Endothelial cell of umbilical vein (primary cell): ENCODE results near the gene HMG20A. TPM values are rescaled to one million over a fixed set of nuclear protein-coding genes. Genes with fewer than 3 reads are reported as not detected.

Source experiments
- BruUV-seq: library from RNA; stranded (reverse); fragments of 400-500 nt; replicated peaks from 2 replicates; lab custom pipeline; 2021; lab: Mats Ljungman, UMichigan
- CTCF ChIA-PET: fragments of 300-600, 350-600 bp; sonication (Branson Sonifier 250); formaldehyde crosslinking; loops from one replicate; lab custom pipeline; 2021; ENCODE audit warnings: antibody characterized with exemption, inconsistent platforms; lab: Charles Lee
- POLR2A ChIA-PET: fragments of 300-600, 350-600 bp; sonication (Branson Sonifier 250); formaldehyde crosslinking; loops from one replicate; lab custom pipeline; 2021; ENCODE audit warnings: antibody characterized with exemption, inconsistent platforms; lab: Charles Lee
- DNase-seq: peaks from one replicate; pipeline ENCODE4 v3.0.0-alpha.2; 2011; ENCODE audit warnings: low read depth, low spot score
- FAIRE-seq: peaks from 2 replicates; lab custom pipeline; 2011; peaks lifted over from hg19 to GRCh38; lab: Jason Lieb, UNC
- H2AFZ ChIP-seq: 2 replicates; pipeline ENCODE4 v1.6.0; 2012; ENCODE audit warnings: low read depth, low read length, control low read depth, inconsistent platforms
- H3K27ac ChIP-seq: 2 replicates; pipeline ENCODE4 v1.5.1; 2011; ENCODE audit warnings: low read depth, mild to moderate bottlenecking, control low read depth, low read length, moderate library complexity; ENCODE audit not compliant: insufficient read depth
- H3K27me3 ChIP-seq, 2 experiments: 2 replicates each; pipeline versions ENCODE4 v1.6.0 to v1.6.1; 2011; ENCODE audit warnings: low read length in 2 of 2, mixed read lengths in 1 of 2; ENCODE audit not compliant: control insufficient read depth in 2 of 2, insufficient read depth in 2 of 2
- H3K36me3 ChIP-seq, 2 experiments: 2 replicates in 1 of 2; 3 replicates in 1 of 2; pipeline ENCODE4 v1.5.1; 2011; ENCODE audit warnings: low read length in 2 of 2, mild to moderate bottlenecking in 1 of 2, moderate library complexity in 1 of 2; ENCODE audit not compliant: control insufficient read depth in 2 of 2, insufficient read depth in 2 of 2; ENCODE audit errors: extremely low read depth in 1 of 2
- H3K4me1 ChIP-seq: 3 replicates; pipeline ENCODE4 v1.5.1; 2011; ENCODE audit warnings: mild to moderate bottlenecking, low read length; ENCODE audit not compliant: control insufficient read depth, insufficient read depth; ENCODE audit errors: extremely low read depth
- H3K4me2 ChIP-seq: 2 replicates; pipeline ENCODE4 v1.6.1; 2011; ENCODE audit warnings: low read length, control low read depth, mixed read lengths; ENCODE audit not compliant: insufficient read depth
- H3K4me3 ChIP-seq, 3 experiments: fragments of 200-600 bp in 1 of 3; sonication (generic), shearing (Covaris generic) in 1 of 3; replicated peaks in 1 of 3; 2 replicates each; pipeline ENCODE4 v1.5.1; 2011 to 2016; ENCODE audit warnings: control low read depth in 3 of 3, low read length in 3 of 3, mild to moderate bottlenecking in 2 of 3, inconsistent platforms in 1 of 3, low read depth in 1 of 3, moderate library complexity in 1 of 3; ENCODE audit not compliant: insufficient read depth in 1 of 3
- H3K79me2 ChIP-seq: 2 replicates; pipeline ENCODE4 v1.6.0; 2012; ENCODE audit warnings: low read length, inconsistent platforms; ENCODE audit not compliant: control insufficient read depth, insufficient read depth
- H3K9ac ChIP-seq: replicated peaks from 2 replicates; pipeline ENCODE3; 2011; ENCODE audit warnings: low read length, control low read depth; ENCODE audit not compliant: insufficient read depth; ENCODE audit errors: extremely low read depth
- H3K9me1 ChIP-seq: replicated peaks from 3 replicates; pipeline ENCODE4 v1.6.0; 2011; ENCODE audit warnings: mild to moderate bottlenecking, low read length; ENCODE audit not compliant: control insufficient read depth, insufficient read depth; ENCODE audit errors: extremely low read depth
- H3K9me3 ChIP-seq: replicated peaks from 2 replicates; pipeline ENCODE4 v1.5.1; 2012; ENCODE audit warnings: low read length, inconsistent platforms; ENCODE audit not compliant: control insufficient read depth, insufficient read depth
- H4K20me1 ChIP-seq: replicated peaks from 2 replicates; pipeline ENCODE3; 2011; ENCODE audit warnings: mild to moderate bottlenecking, low read length; ENCODE audit not compliant: control insufficient read depth, insufficient read depth; ENCODE audit errors: extremely low read depth
- CTCF ChIP-seq, 2 donors: IDR thresholded peaks; 1 replicate in 1 of 2; 2 replicates in 1 of 2; pipeline ENCODE4 v1.5.1; 2011; ENCODE audit warnings: low read length in 2 of 2, mild to moderate bottlenecking in 2 of 2, moderate library complexity in 2 of 2, control low read depth in 1 of 2, inconsistent platforms in 1 of 2, low read depth in 1 of 2; ENCODE audit not compliant: insufficient read depth in 1 of 2; ENCODE audit errors: extremely low read depth in 1 of 2
- FOS ChIP-seq: IDR thresholded peaks from 2 replicates; pipeline ENCODE4 v1.6.1; 2011; ENCODE audit warnings: mild to moderate bottlenecking, low read length, moderate library complexity, borderline replicate concordance; ENCODE audit not compliant: insufficient read depth
- JUN ChIP-seq: IDR thresholded peaks from 2 replicates; pipeline ENCODE4 v1.6.1; 2011; ENCODE audit warnings: borderline replicate concordance, low read depth; ENCODE audit not compliant: insufficient read length, insufficient read depth
- POLR2A ChIP-seq: IDR thresholded peaks from 2 replicates; pipeline ENCODE4 v1.6.1; 2012; ENCODE audit warnings: low read depth, mild to moderate bottlenecking, control low read depth, low read length
- POLR2AphosphoS5 ChIP-seq: IDR thresholded peaks from 2 replicates; pipeline ENCODE4 v1.6.1; 2012; ENCODE audit warnings: low read depth, mild to moderate bottlenecking, control low read depth, low read length, moderate library complexity; ENCODE audit not compliant: insufficient read depth
- dilution Hi-C: fragments of 300-500 bp; cut with MboI; formaldehyde crosslinking; loops from one replicate; pipeline ENCODE4 v1.15.0; 2019; ENCODE audit warnings: low sequenced_read_pairs; ENCODE audit not compliant: extremely low pct_ligation_motif_present
- intact Hi-C: fragments of 100-400 bp; cut with micrococcal nuclease; formaldehyde crosslinking; loops from one replicate; pipeline ENCODE4 v1.10.0; 2022
- polyA plus RNA-seq, 4 experiments: library from polyadenylated mRNA; depleted of rRNA in 3 of 4; stranded (reverse) in 3 of 4; unstranded in 1 of 4; fragments of >200 nt; gene quantifications; 2 replicates each; pipeline versions ENCODE4 v1.2.1 to v1.2.3, GENCODE V29; 2011 to 2012; ENCODE audit warnings: missing spikeins in 1 of 4
- total RNA-seq: library from RNA; stranded (reverse); gene quantifications from 2 replicates; pipeline ENCODE4 v1.2.3, GENCODE V29; 2021

The HMG20A gene
- total and polyA plus RNA-seq, 2 donors (not counting 3 experiments of a cell fraction or from before 2014, with no cell fraction given): 35.8 to 44.0 TPM

GRCh38 chr15:77468896-77469295, 48.2 kb downstream of the HMG20A start:
- Histone ChIP-seq H3K27me3 (no peaks in the 10 kb centered on the region), H3K9ac (no peak overlapping the region), H3K27ac (no peak overlapping the region), H4K20me1 (no peaks in the 10 kb centered on the region), H2AFZ (no peak overlapping the region), H3K4me2 (no peak overlapping the region), H3K4me1 (peaks cover 3% of the 10 kb centered on the region), H3K4me3 (no peak overlapping the region), H3K79me2 (no peaks in the 10 kb centered on the region), H3K9me3 (no peaks in the 10 kb centered on the region), H3K9me1 (no peaks in the 10 kb centered on the region), H3K36me3 (peaks cover 2 to 3% of the 10 kb centered on the region in 2 experiments)
- FAIRE-seq: no peak
- ChIA-PET CTCF (no interaction called here), POLR2A (no interaction called here)
- dilution Hi-C loops: no loop called here
- BruUV-seq: no TSS peak
- DNase-seq: no peak
- TF ChIP-seq FOS (no peak), CTCF (IDR thresholded peaks at IDR 0.05; ENCODE audit: extremely low read depth in 1 of 2, insufficient read depth in 1 of 2, low read depth in 1 of 2, low read length in 2 of 2) (no peak), POLR2AphosphoS5 (no peak), POLR2A (no peak)
- intact Hi-C loops: no loop called here

GRCh38 chr15:77470235-77470634, 49.5 kb downstream of the HMG20A start:
- H3K27ac ChIP-seq: no peak overlapping the region
- H3K79me2 ChIP-seq: no peaks in the 10 kb centered on the region
- H3K9me3 ChIP-seq: no peaks in the 10 kb centered on the region
- H3K4me3 ChIP-seq: no peak overlapping the region
- intact Hi-C loops (no loop called here), dilution Hi-C loops (no loop called here)
- peaks cover 3% of the 10 kb centered on the region for H3K4me1 ChIP-seq
- H3K4me2 ChIP-seq: no peak overlapping the region
- ChIA-PET POLR2A (no interaction called here), CTCF (no interaction called here)
- TF ChIP-seq JUN: peak; percentile 57
- no peak for TF ChIP-seq POLR2AphosphoS5
- H3K27me3 ChIP-seq: no peaks in the 10 kb centered on the region
- DNase-seq (no peak), FAIRE-seq (no peak)
- no peaks in the 10 kb centered on the region for H3K9me1 ChIP-seq
- peaks cover 0 to 2% of the 10 kb centered on the region in 2 experiments for H3K36me3 ChIP-seq
- no peaks in the 10 kb centered on the region for H4K20me1 ChIP-seq
- no TSS peak for BruUV-seq
- no peak overlapping the region for H3K9ac ChIP-seq
- H2AFZ ChIP-seq: no peak overlapping the region
